Panc1 (cell line): Measurements from ENCODE around the gene GPRC5C. TPM values are rescaled to one million over a fixed set of nuclear protein-coding genes. Genes with fewer than 3 reads are reported as not detected.
A peak's percentile ranks its signal among the peaks of the same experiment; 100 is the strongest.

ENCODE experiments used
- ATAC-seq: fragments of 200-7000 bp; cut with Tn5 transposase; 2 replicates; pipeline ENCODE4 v1.9.1; 2020; ENCODE audit warnings: mild to moderate bottlenecking, moderate library complexity
- BruUV-seq: library from RNA; stranded (reverse); fragments of 400-500 nt; replicated peaks from 2 replicates; lab custom pipeline; 2021; lab: Mats Ljungman, UMichigan
- CTCF ChIA-PET: fragments of 300-600 bp; sonication (Branson Sonifier 250); formaldehyde crosslinking; loops from one replicate; lab custom pipeline; 2022; ENCODE audit warnings: antibody characterized with exemption; lab: Charles Lee
- POLR2A ChIA-PET: fragments of 300-600 bp; sonication (Branson Sonifier 250); formaldehyde crosslinking; loops from one replicate; lab custom pipeline; 2022; ENCODE audit warnings: antibody characterized with exemption; lab: Charles Lee
- DNase-seq: peaks from one replicate; pipeline ENCODE4 v3.0.0-alpha.2; 2010; ENCODE audit warnings: low read depth, low spot score
- H3K27ac ChIP-seq: 2 replicates; pipeline ENCODE4 v1.5.1; 2011; ENCODE audit warnings: mild to moderate bottlenecking, low read length, inconsistent platforms
- H3K27me3 ChIP-seq: fragments of 200-500 bp; sonication (Bioruptor generic); 2 replicates; pipeline ENCODE4 v1.6.0; 2014; ENCODE audit warnings: low read length, inconsistent platforms; ENCODE audit not compliant: control insufficient read depth, insufficient read depth
- H3K36me3 ChIP-seq: fragments of 200-500 bp; sonication (Bioruptor generic); 2 replicates; pipeline ENCODE4 v1.5.1; 2014; ENCODE audit warnings: inconsistent platforms, mild to moderate bottlenecking, low read length, moderate library complexity; ENCODE audit not compliant: control insufficient read depth, insufficient read depth
- H3K4me1 ChIP-seq: 2 replicates; pipeline ENCODE4 v1.5.1; 2011; ENCODE audit warnings: inconsistent platforms, mild to moderate bottlenecking, low read length, moderate library complexity; ENCODE audit not compliant: control insufficient read depth, insufficient read depth
- H3K4me3 ChIP-seq, 2 experiments: 2 replicates each; pipeline ENCODE4 v1.5.1; 2011 to 2012; ENCODE audit warnings: low read depth in 2 of 2, low read length in 2 of 2, mild to moderate bottlenecking in 2 of 2, inconsistent platforms in 1 of 2, moderate library complexity in 1 of 2
- H3K9me3 ChIP-seq: fragments of 200-500 bp; sonication (Bioruptor generic); 2 replicates; pipeline ENCODE4 v1.5.1; 2014; ENCODE audit warnings: low read depth, mild to moderate bottlenecking, inconsistent platforms, low read length, moderate library complexity; ENCODE audit not compliant: control insufficient read depth, insufficient read depth
- POLR2AphosphoS5 ChIP-seq: IDR thresholded peaks from 2 replicates; pipeline ENCODE4 v1.6.1; 2012; ENCODE audit warnings: mild to moderate bottlenecking, low read depth, low read length, moderate library complexity
- SIN3A ChIP-seq: IDR thresholded peaks from 2 replicates; pipeline ENCODE4 v1.6.1; 2012; ENCODE audit warnings: low read depth, mild to moderate bottlenecking, low read length, moderate library complexity, borderline replicate concordance; ENCODE audit not compliant: insufficient read depth
- TCF7L2 ChIP-seq: IDR thresholded peaks from 2 replicates; pipeline ENCODE4 v1.6.1; 2011; ENCODE audit warnings: mild to moderate bottlenecking, low read depth, low read length, inconsistent platforms
- in situ Hi-C: cut with HindIII; loops from 2 replicates; pipeline ENCODE4 v1.10.0; 2016; ENCODE audit warnings: low sequenced_read_pairs, low pct_unique_long_range_greater_than_20kb
- intact Hi-C: fragments of 100-400 bp; cut with micrococcal nuclease; formaldehyde crosslinking; loops from one replicate; pipeline ENCODE4 v1.10.0; 2022; ENCODE audit not compliant: unreplicated experiment
- total RNA-seq: library from RNA; stranded (reverse); gene quantifications from one replicate; pipeline ENCODE4 v1.2.1, GENCODE V29; 2021; ENCODE audit not compliant: unreplicated experiment
- TF ChIP-seq, protein P1 (sequence below): fragments of 450-650 bp; IDR thresholded peaks from 2 replicates; pipeline ENCODE4 v1.5.1; 2017; ENCODE audit warnings: mild to moderate bottlenecking
- TF ChIP-seq, protein P2 (sequence below), 2 experiments: IDR thresholded peaks; 2 replicates each; pipeline ENCODE4 v1.6.1; 2011 to 2012; ENCODE audit warnings: low read depth in 2 of 2, control low read depth in 1 of 2, low read length in 1 of 2, mild to moderate bottlenecking in 1 of 2, moderate library complexity in 1 of 2; ENCODE audit not compliant: insufficient read depth in 1 of 2

The GPRC5C gene
- total RNA-seq, 1 experiment from 2014 or later, result 57.1 TPM

DNA sequence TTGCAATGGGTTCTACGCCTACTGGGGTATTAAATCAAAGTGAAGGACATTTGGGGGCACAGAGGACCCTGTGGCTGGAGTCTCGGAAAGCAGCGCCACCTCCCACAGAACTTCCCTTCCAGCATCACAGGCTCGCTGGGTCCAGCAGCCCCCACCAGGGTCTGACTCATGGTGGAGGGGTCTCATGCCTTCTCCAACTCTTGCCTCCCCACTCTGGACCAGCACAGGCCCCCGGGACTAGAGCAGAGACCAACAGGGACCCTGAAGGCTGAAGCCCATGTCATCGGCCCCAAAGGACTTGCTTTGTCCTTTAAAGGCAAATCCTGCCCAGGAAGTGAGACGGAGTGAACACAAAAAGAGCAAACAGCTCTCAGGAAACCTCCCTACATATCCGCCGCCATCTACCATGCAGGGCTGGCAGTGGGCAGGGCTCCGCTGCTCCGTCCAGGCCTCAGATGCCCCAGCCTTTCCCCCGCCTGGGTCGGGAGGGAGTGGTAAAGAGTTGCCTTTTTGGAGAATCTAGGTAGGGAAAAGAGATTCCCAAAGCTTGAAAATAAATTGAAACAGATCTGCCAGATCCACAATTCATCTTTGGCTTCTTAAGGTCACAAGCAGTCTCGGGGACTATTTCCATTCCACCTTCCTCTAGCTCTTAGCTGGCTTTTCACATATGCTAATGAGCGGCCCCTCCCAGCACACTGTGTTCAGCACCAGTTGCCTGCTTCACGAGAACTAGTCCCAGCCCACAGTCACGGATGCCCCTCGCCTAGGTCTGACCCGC is 2.1 kb upstream of the GPRC5C start:
- ATAC-seq, result peak; percentile 27
- DNase-seq, result no peak
- no TSS peak for BruUV-seq
- Histone ChIP-seq H3K27me3 (no peaks in the 10 kb centered on the region), H3K9me3 (no peaks in the 10 kb centered on the region), H3K36me3 (no peaks in the 10 kb centered on the region; the same call in 1 of the 2 replicates), H3K4me3 (peak overlapping the region; percentile 54 to 73), H3K4me1 (peaks cover 58% of the 10 kb centered on the region), H3K27ac (peak overlapping the region; percentile 84)
- no peak for TF ChIP-seq TCF7L2
- no peak for TF ChIP-seq SIN3A
- TF ChIP-seq, protein P1, sequence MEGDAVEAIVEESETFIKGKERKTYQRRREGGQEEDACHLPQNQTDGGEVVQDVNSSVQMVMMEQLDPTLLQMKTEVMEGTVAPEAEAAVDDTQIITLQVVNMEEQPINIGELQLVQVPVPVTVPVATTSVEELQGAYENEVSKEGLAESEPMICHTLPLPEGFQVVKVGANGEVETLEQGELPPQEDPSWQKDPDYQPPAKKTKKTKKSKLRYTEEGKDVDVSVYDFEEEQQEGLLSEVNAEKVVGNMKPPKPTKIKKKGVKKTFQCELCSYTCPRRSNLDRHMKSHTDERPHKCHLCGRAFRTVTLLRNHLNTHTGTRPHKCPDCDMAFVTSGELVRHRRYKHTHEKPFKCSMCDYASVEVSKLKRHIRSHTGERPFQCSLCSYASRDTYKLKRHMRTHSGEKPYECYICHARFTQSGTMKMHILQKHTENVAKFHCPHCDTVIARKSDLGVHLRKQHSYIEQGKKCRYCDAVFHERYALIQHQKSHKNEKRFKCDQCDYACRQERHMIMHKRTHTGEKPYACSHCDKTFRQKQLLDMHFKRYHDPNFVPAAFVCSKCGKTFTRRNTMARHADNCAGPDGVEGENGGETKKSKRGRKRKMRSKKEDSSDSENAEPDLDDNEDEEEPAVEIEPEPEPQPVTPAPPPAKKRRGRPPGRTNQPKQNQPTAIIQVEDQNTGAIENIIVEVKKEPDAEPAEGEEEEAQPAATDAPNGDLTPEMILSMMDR, result no peak
- TF ChIP-seq, protein P2, sequence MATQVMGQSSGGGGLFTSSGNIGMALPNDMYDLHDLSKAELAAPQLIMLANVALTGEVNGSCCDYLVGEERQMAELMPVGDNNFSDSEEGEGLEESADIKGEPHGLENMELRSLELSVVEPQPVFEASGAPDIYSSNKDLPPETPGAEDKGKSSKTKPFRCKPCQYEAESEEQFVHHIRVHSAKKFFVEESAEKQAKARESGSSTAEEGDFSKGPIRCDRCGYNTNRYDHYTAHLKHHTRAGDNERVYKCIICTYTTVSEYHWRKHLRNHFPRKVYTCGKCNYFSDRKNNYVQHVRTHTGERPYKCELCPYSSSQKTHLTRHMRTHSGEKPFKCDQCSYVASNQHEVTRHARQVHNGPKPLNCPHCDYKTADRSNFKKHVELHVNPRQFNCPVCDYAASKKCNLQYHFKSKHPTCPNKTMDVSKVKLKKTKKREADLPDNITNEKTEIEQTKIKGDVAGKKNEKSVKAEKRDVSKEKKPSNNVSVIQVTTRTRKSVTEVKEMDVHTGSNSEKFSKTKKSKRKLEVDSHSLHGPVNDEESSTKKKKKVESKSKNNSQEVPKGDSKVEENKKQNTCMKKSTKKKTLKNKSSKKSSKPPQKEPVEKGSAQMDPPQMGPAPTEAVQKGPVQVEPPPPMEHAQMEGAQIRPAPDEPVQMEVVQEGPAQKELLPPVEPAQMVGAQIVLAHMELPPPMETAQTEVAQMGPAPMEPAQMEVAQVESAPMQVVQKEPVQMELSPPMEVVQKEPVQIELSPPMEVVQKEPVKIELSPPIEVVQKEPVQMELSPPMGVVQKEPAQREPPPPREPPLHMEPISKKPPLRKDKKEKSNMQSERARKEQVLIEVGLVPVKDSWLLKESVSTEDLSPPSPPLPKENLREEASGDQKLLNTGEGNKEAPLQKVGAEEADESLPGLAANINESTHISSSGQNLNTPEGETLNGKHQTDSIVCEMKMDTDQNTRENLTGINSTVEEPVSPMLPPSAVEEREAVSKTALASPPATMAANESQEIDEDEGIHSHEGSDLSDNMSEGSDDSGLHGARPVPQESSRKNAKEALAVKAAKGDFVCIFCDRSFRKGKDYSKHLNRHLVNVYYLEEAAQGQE (IDR thresholded peaks at IDR 0.05; ENCODE audit: insufficient read depth in 1 of 2, low read depth in 2 of 2, low read length in 1 of 2), result no peak
- TF ChIP-seq POLR2AphosphoS5, result no peak
- intact Hi-C loops, result no loop called here
- in situ Hi-C loops, result no loop called here
- POLR2A ChIA-PET, result interaction anchor here (0.6 to 1.2 kb wide), 2 partner anchors 14 to 15 kb away, joined by 4 to 8 read pairs; no protein-coding TSS in a partner anchor
- CTCF ChIA-PET, result interaction anchor here (0.5 to 0.6 kb wide), 2 partner anchors 67 to 89 kb away, joined by 3 to 4 read pairs; no protein-coding TSS in a partner anchor

GRCh38 chr17:74430385-74430705 is 1.5 kb upstream of the GPRC5C start:
- H3K4me3 ChIP-seq, result peak overlapping the region; percentile 54 to 73
- ATAC-seq (no peak), DNase-seq (no peak)
- in situ Hi-C loops (no loop called here), intact Hi-C loops (no loop called here)
- no peaks in the 10 kb centered on the region for H3K9me3 ChIP-seq
- H3K4me1 ChIP-seq, result peaks cover 59% of the 10 kb centered on the region
- ChIA-PET CTCF (interaction anchor here (0.6 kb wide), 1 partner anchor 89 kb away, joined by 3 read pairs; no protein-coding TSS in a partner anchor), POLR2A (interaction anchor here (0.6 to 1.2 kb wide), 2 partner anchors 13 to 14 kb away, joined by 4 to 8 read pairs; no protein-coding TSS in a partner anchor)
- H3K27ac ChIP-seq, result peak overlapping the region; percentile 84
- H3K27me3 ChIP-seq, result no peaks in the 10 kb centered on the region
- H3K36me3 ChIP-seq, result no peaks in the 10 kb centered on the region; the same call in 1 of the 2 replicates
- TF ChIP-seq POLR2AphosphoS5, result no peak
- TF ChIP-seq, protein P1, result no peak
- TF ChIP-seq, protein P2 (IDR thresholded peaks at IDR 0.05; ENCODE audit: insufficient read depth in 1 of 2, low read depth in 2 of 2, low read length in 1 of 2), result no peak
- TF ChIP-seq TCF7L2, result no peak
- TF ChIP-seq SIN3A, result no peak
- no TSS peak for BruUV-seq
